H1 (cell line): ENCODE measurements around the gene ZW10. TPM values are rescaled to one million over a fixed set of nuclear protein-coding genes. Genes with fewer than 3 reads are reported as not detected.

Source experiments
- CTCF ChIA-PET: fragments of 300-600 bp; sonication (Branson Sonifier 250); formaldehyde crosslinking; loops from one replicate; lab custom pipeline; 2021; ENCODE audit not compliant: partially characterized antibody; lab: Charles Lee
- POLR2A ChIA-PET: fragments of 300-600 bp; sonication (Branson Sonifier 250); formaldehyde crosslinking; loops from one replicate; lab custom pipeline; 2021; ENCODE audit warnings: inconsistent platforms; ENCODE audit not compliant: partially characterized antibody; lab: Charles Lee
- DNase-seq, 2 experiments: peaks; one replicate each; pipeline versions ENCODE4 v3.0.0 to v3.0.0-alpha.2; 2010 to 2022; ENCODE audit warnings: low spot score in 2 of 2, low read depth in 1 of 2, mixed read lengths in 1 of 2
- FAIRE-seq: peaks from 2 replicates; lab custom pipeline; 2011; peaks lifted over from hg19 to GRCh38; lab: Jason Lieb, UNC
- H2AFZ ChIP-seq: 2 replicates; pipeline ENCODE4 v1.8.1; 2012; ENCODE audit warnings: low read length, inconsistent platforms
- H2AK5ac ChIP-seq: 2 replicates; pipeline ENCODE4 v1.6.1; 2013; ENCODE audit warnings: low read depth, low read length
- H2BK120ac ChIP-seq: replicated peaks from 2 replicates; pipeline ENCODE3; 2013; ENCODE audit warnings: low read depth, low read length, inconsistent platforms
- H2BK12ac ChIP-seq: 2 replicates; pipeline ENCODE4 v1.6.1; 2013; ENCODE audit warnings: low read depth, low read length
- H2BK15ac ChIP-seq: 2 replicates; pipeline ENCODE4 v1.6.1; 2013; ENCODE audit warnings: low read length
- H2BK20ac ChIP-seq: 2 replicates; pipeline ENCODE4 v1.6.1; 2013; ENCODE audit warnings: low read length
- H2BK5ac ChIP-seq: 2 replicates; pipeline ENCODE4 v1.6.1; 2013; ENCODE audit warnings: low read depth, low read length
- H3K14ac ChIP-seq: 2 replicates; pipeline ENCODE4 v1.6.1; 2013; ENCODE audit warnings: inconsistent platforms; ENCODE audit not compliant: insufficient read length
- H3K18ac ChIP-seq: 2 replicates; pipeline ENCODE4 v1.6.1; 2013; ENCODE audit warnings: low read length; ENCODE audit errors: extremely low read depth
- H3K23ac ChIP-seq: 2 replicates; pipeline ENCODE4 v1.6.1; 2013; ENCODE audit warnings: inconsistent platforms; ENCODE audit not compliant: insufficient read length
- H3K23me2 ChIP-seq: 2 replicates; pipeline ENCODE4 v1.6.1; 2013; ENCODE audit warnings: low read depth, low read length
- H3K27ac ChIP-seq: 2 replicates; pipeline ENCODE4 v1.6.1; 2011; ENCODE audit warnings: low read depth, low read length, inconsistent platforms
- H3K27me3 ChIP-seq, 4 experiments: replicated peaks in 1 of 4; 1 replicate in 1 of 4; 2 replicates in 3 of 4; pipeline versions ENCODE4 v1.6.1 to v1.8.1; 2011 to 2013; ENCODE audit warnings: low read length in 3 of 4, mild to moderate bottlenecking in 3 of 4, inconsistent platforms in 2 of 4, mixed read lengths in 2 of 4, moderate library complexity in 1 of 4; ENCODE audit not compliant: control insufficient read depth in 3 of 4, insufficient read depth in 3 of 4; ENCODE audit errors: extremely low read depth in 1 of 4
- H3K36me3 ChIP-seq, 4 experiments: 2 replicates each; pipeline versions ENCODE4 v1.6.1 to v1.8.1; 2011 to 2013; ENCODE audit warnings: mild to moderate bottlenecking in 4 of 4, low read length in 3 of 4, moderate library complexity in 2 of 4, control low read depth in 1 of 4, inconsistent platforms in 1 of 4; ENCODE audit not compliant: insufficient read depth in 4 of 4, control insufficient read depth in 2 of 4
- H3K4ac ChIP-seq: replicated peaks from 2 replicates; pipeline ENCODE3; 2013; ENCODE audit warnings: low read length, low read depth, mixed read lengths, inconsistent platforms; ENCODE audit not compliant: insufficient read length
- H3K4me1 ChIP-seq, 4 experiments: replicated peaks in 1 of 4; 1 replicate in 1 of 4; 2 replicates in 3 of 4; pipeline versions ENCODE4 v1.6.1 to v1.8.1; 2011 to 2013; ENCODE audit warnings: low read length in 3 of 4, inconsistent platforms in 2 of 4, mixed read lengths in 1 of 4; ENCODE audit not compliant: insufficient read depth in 4 of 4, control insufficient read depth in 3 of 4
- H3K4me2 ChIP-seq, 2 experiments: 2 replicates each; pipeline versions ENCODE4 v1.6.1 to v1.8.1; 2011 to 2013; ENCODE audit warnings: low read depth in 2 of 2, low read length in 2 of 2, control low read depth in 1 of 2, inconsistent platforms in 1 of 2, mild to moderate bottlenecking in 1 of 2; ENCODE audit not compliant: insufficient read depth in 1 of 2
- H3K4me3 ChIP-seq, 4 experiments: fragments of 200-600, 300-600 bp in 1 of 4; sonication (generic), shearing (Covaris generic), sonication (Bioruptor Twin) in 1 of 4; 2 replicates each; pipeline versions ENCODE4 v1.5.1 to v1.8.1; 2011 to 2016; ENCODE audit warnings: low read length in 4 of 4, low read depth in 3 of 4, control low read depth in 2 of 4, inconsistent platforms in 2 of 4, mild to moderate bottlenecking in 2 of 4, mixed read lengths in 1 of 4, moderate library complexity in 1 of 4; ENCODE audit not compliant: insufficient read depth in 2 of 4; ENCODE audit errors: extremely low read depth in 1 of 4
- H3K56ac ChIP-seq: replicated peaks from 2 replicates; pipeline ENCODE3; 2013; ENCODE audit warnings: low read depth, mild to moderate bottlenecking, mixed read lengths, low read length, inconsistent platforms; ENCODE audit not compliant: insufficient read length
- H3K79me1 ChIP-seq: 2 replicates; pipeline ENCODE4 v1.6.1; 2013; ENCODE audit warnings: low read depth, low read length, control low read depth
- H3K79me2 ChIP-seq, 2 experiments: 2 replicates each; pipeline versions ENCODE4 v1.6.1 to v1.8.1; 2012 to 2013; ENCODE audit warnings: low read length in 2 of 2, mild to moderate bottlenecking in 2 of 2, inconsistent platforms in 1 of 2; ENCODE audit not compliant: insufficient read depth in 2 of 2, control insufficient read depth in 1 of 2
- H3K9ac ChIP-seq, 4 experiments: replicated peaks in 1 of 4; 1 replicate in 1 of 4; 2 replicates in 3 of 4; pipeline versions ENCODE4 v1.6.1 to v1.8.1; 2011 to 2013; ENCODE audit warnings: low read depth in 3 of 4, low read length in 3 of 4, control low read depth in 2 of 4, mild to moderate bottlenecking in 2 of 4, moderate library complexity in 2 of 4, inconsistent platforms in 1 of 4; ENCODE audit errors: extremely low read depth in 1 of 4
- H3K9me3 ChIP-seq, 2 experiments: 2 replicates each; pipeline versions ENCODE4 v1.6.1 to v1.8.1; 2012 to 2013; ENCODE audit warnings: mild to moderate bottlenecking in 2 of 2, moderate library complexity in 2 of 2, control low read depth in 1 of 2, inconsistent platforms in 1 of 2, low read depth in 1 of 2, low read length in 1 of 2, mixed read lengths in 1 of 2; ENCODE audit not compliant: insufficient read depth in 2 of 2
- H4K20me1 ChIP-seq, 2 experiments: replicated peaks in 1 of 2; 2 replicates each; pipeline versions ENCODE3 to v1.8.1; 2011 to 2013; ENCODE audit warnings: inconsistent platforms in 2 of 2, low read length in 2 of 2, mild to moderate bottlenecking in 1 of 2; ENCODE audit not compliant: insufficient read depth in 2 of 2, control insufficient read depth in 1 of 2
- H4K5ac ChIP-seq: 2 replicates; pipeline ENCODE4 v1.6.1; 2013; ENCODE audit warnings: low read length, low read depth, mixed read lengths, inconsistent platforms; ENCODE audit not compliant: insufficient read length
- H4K8ac ChIP-seq: 2 replicates; pipeline ENCODE4 v1.8.0; 2013; ENCODE audit warnings: mild to moderate bottlenecking, moderate library complexity, low read length, inconsistent platforms; ENCODE audit not compliant: insufficient read depth; ENCODE audit errors: extremely low read depth
- H4K91ac ChIP-seq: replicated peaks from 2 replicates; pipeline ENCODE3; 2013; ENCODE audit warnings: low read length, mixed read lengths, inconsistent platforms; ENCODE audit not compliant: insufficient read length
- CREB1 ChIP-seq: IDR thresholded peaks from 2 replicates; pipeline ENCODE4 v1.6.1; 2012; ENCODE audit warnings: inconsistent platforms
- FOSL1 ChIP-seq: IDR thresholded peaks from 2 replicates; pipeline ENCODE4 v1.6.1; 2011; ENCODE audit warnings: mild to moderate bottlenecking, low read depth, low read length, moderate library complexity; ENCODE audit not compliant: insufficient read depth
- SP1 ChIP-seq: IDR thresholded peaks from 2 replicates; pipeline ENCODE4 v1.6.1; 2011; ENCODE audit warnings: low read depth, low read length
- WGBS, 2 experiments: shearing (Covaris generic) in 1 of 2; methylation state at CpG; one replicate each; pipeline versions ENCODE4 v1.1.6 to v1.1.7; 2013 to 2015; ENCODE audit warnings: low lambda C conversion rate in 2 of 2, mixed read lengths in 2 of 2, inconsistent platforms in 1 of 2, low coverage in 1 of 2, missing lambda C conversion rate in 1 of 2; ENCODE audit not compliant: insufficient replicate concordance in 2 of 2, insufficient coverage in 1 of 2, insufficient read length in 1 of 2; ENCODE audit errors: extremely low coverage in 1 of 2, missing lambda C conversion rate in 1 of 2; 5-methylcytosine and 5-hydroxymethylcytosine counted together
- polyA plus RNA-seq, 7 experiments: library from polyadenylated mRNA; depleted of rRNA in 3 of 7; stranded (reverse) in 5 of 7; unstranded in 2 of 7; fragments of >200 nt in 5 of 7; fragments of 200-250 nt in 2 of 7; gene quantifications; 1 replicate in 5 of 7; 2 replicates in 1 of 7; 4 replicates in 1 of 7; pipeline versions ENCODE4 v1.2.1 to v1.2.3, GENCODE V29; 2011 to 2013; ENCODE audit warnings: missing spikeins in 2 of 7, mixed read lengths in 2 of 7
- total RNA-seq: library from RNA; stranded (reverse); fragmentation: NEBNext Ultra II Directional; extraction: Animal tissue kit (Norgen Biotek cat#: 25700); gene quantifications from 2 replicates; pipeline ENCODE4 v1.2.1, GENCODE V29; 2021

ZW10 gene
- total and polyA plus RNA-seq, 2 of the 8 experiments (the other 6 are each of a cell fraction or from before 2014, with no cell fraction given): 9.0 to 25.3 TPM

- no peak overlapping the region for H3K9ac ChIP-seq
- whole genome bisulfite sequencing, 2 experiments: 96% methylated on average over 3 of the region's 3 CpGs; no CpG with 5 or more reads in 1 of the 2 experiments
- no peak overlapping the region for H3K4ac ChIP-seq
- no peak for DNase-seq
- no peaks in the 10 kb centered on the region for H3K23me2 ChIP-seq
- TF ChIP-seq FOSL1 (no peak), SP1 (no peak), CREB1 (no peak)
- TF ChIP-seq, all 59 proteins: peak for 0
- no peaks in the 10 kb centered on the region for H3K79me1 ChIP-seq
- H3K79me2 ChIP-seq: no peaks in the 10 kb centered on the region
- FAIRE-seq: no peak
- H3K4me2 ChIP-seq: no peak overlapping the region
- no peaks in the 10 kb centered on the region for H3K4me1 ChIP-seq
- H3K27me3 ChIP-seq: peaks cover 0 to 1% (median 0%) of the 10 kb centered on the region in 4 experiments; a peak in 1 of 7 replicates
- H4K91ac ChIP-seq: no peak overlapping the region
- no peak overlapping the region for H3K56ac ChIP-seq
- no peak overlapping the region for H2BK5ac ChIP-seq
- no peak overlapping the region for H2AK5ac ChIP-seq
- no peak overlapping the region for H3K23ac ChIP-seq
- H2AFZ ChIP-seq: no peak overlapping the region
- no peak overlapping the region for H2BK20ac ChIP-seq
- no peak overlapping the region for H4K5ac ChIP-seq
- H3K14ac ChIP-seq: no peak overlapping the region
- H3K36me3 ChIP-seq: peaks cover 5 to 36% (median 16%) of the 10 kb centered on the region in 4 experiments; a peak in 7 of 8 replicates
- ChIA-PET CTCF (interaction anchor here (1.0 to 2.0 kb wide), 2 partner anchors 13 to 22 kb away, joined by 3 to 7 read pairs; no protein-coding TSS in a partner anchor), POLR2A (interaction anchor here (0.7 to 0.9 kb wide), 2 partner anchors 8 to 1214 kb away, joined by 3 to 4 read pairs; no protein-coding TSS in a partner anchor)
- no peak overlapping the region for H2BK120ac ChIP-seq
- no peaks in the 10 kb centered on the region for H4K20me1 ChIP-seq
- no peak overlapping the region for H4K8ac ChIP-seq
- no peak overlapping the region for H3K27ac ChIP-seq
- no peaks in the 10 kb centered on the region for H3K9me3 ChIP-seq
- H3K4me3 ChIP-seq: no peak overlapping the region
- no peak overlapping the region for H2BK12ac ChIP-seq
- no peak overlapping the region for H2BK15ac ChIP-seq
- no peak overlapping the region for H3K18ac ChIP-seq
Measured at GRCh38 chr11:113752932-113753331, 20.6 kb downstream of the ZW10 start.
